ENCODE results near the gene THEMIS2.

DNA sequence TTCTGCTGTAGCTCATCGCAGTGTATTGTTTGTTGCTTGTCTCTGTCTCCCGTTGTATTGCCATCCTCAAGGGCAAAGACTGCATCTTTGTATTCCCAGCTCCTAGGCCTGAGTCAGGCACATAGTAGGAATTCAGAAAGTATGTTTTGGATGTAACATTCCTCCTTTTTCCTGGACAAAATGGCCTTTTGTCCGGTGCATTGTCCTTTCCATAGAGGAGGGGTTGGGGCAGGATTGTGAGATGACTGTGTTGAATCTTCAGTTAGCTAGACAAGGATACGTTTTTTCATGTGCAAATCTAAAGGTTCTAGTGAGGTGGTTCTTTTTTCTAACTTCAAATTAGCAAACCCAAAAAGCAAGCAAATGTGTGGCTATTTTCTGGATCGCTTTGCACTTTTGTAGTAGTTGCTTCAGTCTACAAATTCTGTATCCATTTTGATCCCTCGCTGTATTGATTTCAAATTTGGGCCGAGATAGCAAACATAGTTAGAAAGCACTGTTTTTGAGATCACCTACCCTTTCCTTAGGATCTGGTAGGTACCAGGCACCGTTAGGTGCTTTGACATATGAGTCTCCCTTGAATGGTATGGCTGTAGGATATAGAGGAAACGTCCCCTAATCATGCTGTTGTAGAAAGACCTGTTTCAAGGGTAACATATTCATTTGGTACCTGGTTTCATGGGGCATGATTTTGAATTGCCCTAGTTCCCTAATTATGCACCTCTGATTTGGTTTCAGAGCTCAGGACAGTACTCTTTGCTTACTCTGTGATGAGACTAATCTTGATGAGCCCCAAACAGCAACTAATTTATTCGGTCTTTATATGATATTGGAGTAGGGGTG is 40.6 kb upstream of the THEMIS2 start:
- TF ChIP-seq, protein P1, sequence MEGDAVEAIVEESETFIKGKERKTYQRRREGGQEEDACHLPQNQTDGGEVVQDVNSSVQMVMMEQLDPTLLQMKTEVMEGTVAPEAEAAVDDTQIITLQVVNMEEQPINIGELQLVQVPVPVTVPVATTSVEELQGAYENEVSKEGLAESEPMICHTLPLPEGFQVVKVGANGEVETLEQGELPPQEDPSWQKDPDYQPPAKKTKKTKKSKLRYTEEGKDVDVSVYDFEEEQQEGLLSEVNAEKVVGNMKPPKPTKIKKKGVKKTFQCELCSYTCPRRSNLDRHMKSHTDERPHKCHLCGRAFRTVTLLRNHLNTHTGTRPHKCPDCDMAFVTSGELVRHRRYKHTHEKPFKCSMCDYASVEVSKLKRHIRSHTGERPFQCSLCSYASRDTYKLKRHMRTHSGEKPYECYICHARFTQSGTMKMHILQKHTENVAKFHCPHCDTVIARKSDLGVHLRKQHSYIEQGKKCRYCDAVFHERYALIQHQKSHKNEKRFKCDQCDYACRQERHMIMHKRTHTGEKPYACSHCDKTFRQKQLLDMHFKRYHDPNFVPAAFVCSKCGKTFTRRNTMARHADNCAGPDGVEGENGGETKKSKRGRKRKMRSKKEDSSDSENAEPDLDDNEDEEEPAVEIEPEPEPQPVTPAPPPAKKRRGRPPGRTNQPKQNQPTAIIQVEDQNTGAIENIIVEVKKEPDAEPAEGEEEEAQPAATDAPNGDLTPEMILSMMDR (IDR thresholded peaks at IDR 0.05) = no peak
- no peak for TF ChIP-seq POLR2A (IDR thresholded peaks at IDR 0.05)
